Measurements from ENCODE around the gene HNRNPU.

HNRNPU gene

GRCh38 chr1:244893836-244894235 is 29.5 kb upstream of the HNRNPU start:
- TF ChIP-seq CTCF (IDR thresholded peaks at IDR 0.05; ENCODE audit: insufficient read depth, low read depth, low read length, missing control alignments) = no peak
- H3K4me3 ChIP-seq (ENCODE audit: low read length) = no peak overlapping the region
- no peak for DNase-seq (ENCODE audit: low read depth)

GRCh38 chr1:244887281-244887680 is 22.9 kb upstream of the HNRNPU start:
- TF ChIP-seq CTCF (IDR thresholded peaks at IDR 0.05; ENCODE audit: insufficient read depth, low read depth, low read length, missing control alignments) = no peak
- no peak overlapping the region for H3K4me3 ChIP-seq (ENCODE audit: low read length)

DNA sequence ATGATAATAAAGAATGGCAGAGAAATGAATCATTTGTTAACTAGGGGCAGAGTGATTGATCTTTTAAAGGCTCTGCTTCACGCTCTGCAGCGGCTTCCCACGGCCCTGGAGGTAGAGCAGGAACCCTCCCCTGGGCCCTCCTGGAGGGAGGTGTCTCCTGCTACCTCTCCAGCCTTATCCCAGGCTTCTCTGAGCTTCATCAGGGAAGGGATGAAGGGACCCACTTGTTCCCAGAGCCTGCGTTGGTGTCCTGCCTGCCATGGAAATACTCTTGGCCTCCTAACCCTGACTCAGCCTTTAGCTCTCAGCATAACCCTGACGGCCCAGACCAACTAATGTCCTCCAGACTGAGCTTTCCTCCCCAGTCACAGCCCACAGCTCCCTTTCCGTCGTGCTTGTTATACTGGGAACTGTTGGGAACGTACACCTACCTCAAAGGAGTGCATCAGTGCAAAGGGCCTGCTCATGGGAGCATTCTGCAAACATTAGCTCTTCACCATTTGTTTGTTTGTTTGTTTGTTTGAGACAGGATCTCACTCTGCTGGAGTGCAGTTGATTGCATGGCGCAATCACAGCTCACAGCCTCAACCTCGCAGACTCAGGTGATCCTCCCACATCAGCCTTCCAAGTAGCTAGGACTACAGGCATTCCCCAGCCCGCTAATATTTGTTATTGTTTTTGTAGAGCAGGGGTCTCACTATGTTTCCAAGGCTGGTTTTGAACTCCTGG is 17.4 kb upstream of the HNRNPU start:
- TF ChIP-seq CTCF (IDR thresholded peaks at IDR 0.05; ENCODE audit: insufficient read depth, low read depth, low read length, missing control alignments) = no peak
- H3K4me3 ChIP-seq (ENCODE audit: low read length) = no peak overlapping the region
- no peak for DNase-seq (ENCODE audit: low read depth)

More at GRCh38 chr1:244887281-244887680, 22.9 kb upstream of the HNRNPU start:
- DNase-seq (ENCODE audit: low read depth) = peak; percentile 37

- TF ChIP-seq CTCF (IDR thresholded peaks at IDR 0.05; ENCODE audit: insufficient read depth, low read depth, low read length, missing control alignments) = no peak
- no peak for DNase-seq (ENCODE audit: low read depth)
- no peak overlapping the region for H3K4me3 ChIP-seq (ENCODE audit: low read length)
These were observed 14.3 kb upstream of the HNRNPU start for GRCh38 chr1:244878681-244879080.

DNA sequence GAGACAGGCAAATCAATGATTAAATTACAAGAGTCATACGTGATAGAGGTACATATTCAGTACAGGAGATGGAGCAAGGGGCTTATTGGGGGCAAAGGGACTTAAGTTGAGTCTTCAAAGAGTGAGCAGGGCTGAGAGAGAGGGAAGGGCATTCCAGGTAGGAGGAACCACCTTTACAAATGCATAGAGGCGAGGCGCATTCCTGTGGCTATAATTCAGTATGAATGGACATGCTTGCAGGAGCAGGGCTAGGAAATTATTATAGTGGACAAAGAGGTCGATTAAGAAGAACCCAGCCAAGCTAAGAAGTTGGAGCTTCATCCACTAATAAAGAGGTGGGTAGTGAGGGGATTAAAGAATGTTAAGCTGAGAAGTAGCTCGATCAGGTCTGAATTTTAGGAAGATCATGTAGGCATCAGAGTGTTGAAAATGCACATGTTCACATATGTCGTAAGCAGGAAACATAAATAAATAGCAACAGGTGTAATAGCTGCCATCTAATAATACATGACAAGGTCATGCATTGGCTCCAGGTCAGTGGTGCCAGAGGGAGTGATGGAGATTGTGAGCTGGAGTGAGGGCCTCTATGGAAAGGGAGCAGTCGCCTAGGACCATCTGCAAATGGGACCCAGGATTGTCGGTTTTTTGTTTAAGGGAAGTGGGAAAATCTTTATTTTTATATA is 12.0 kb upstream of the HNRNPU start:
- no peak for TF ChIP-seq CTCF (IDR thresholded peaks at IDR 0.05; ENCODE audit: insufficient read depth, low read depth, low read length, missing control alignments)
- H3K4me3 ChIP-seq (ENCODE audit: low read length) = no peak overlapping the region
- peak; percentile 40 for DNase-seq (ENCODE audit: low read depth)

- no peak for DNase-seq (ENCODE audit: low read depth)
- TF ChIP-seq CTCF (IDR thresholded peaks at IDR 0.05; ENCODE audit: insufficient read depth, low read depth, low read length, missing control alignments) = no peak
- H3K4me3 ChIP-seq (ENCODE audit: low read length) = no peak overlapping the region
These were observed 10.7 kb upstream of the HNRNPU start for GRCh38 chr1:244874974-244875579.

Data from epithelial cell of esophagus (primary cell).